SKM-1 (cell line): Measurements from ENCODE around the gene RAB5A.
"Not testable (repeated sequence)": the region's sequence is repeated elsewhere in the genome, so short reads cannot be mapped to it uniquely, and the experiment has no call there.

Source experiments
- DNase-seq: peaks from one replicate; lab custom pipeline; 2025; ENCODE audit not compliant: unreplicated experiment; lab: John Stamatoyannopoulos, UW

Gene RAB5A

DNA sequence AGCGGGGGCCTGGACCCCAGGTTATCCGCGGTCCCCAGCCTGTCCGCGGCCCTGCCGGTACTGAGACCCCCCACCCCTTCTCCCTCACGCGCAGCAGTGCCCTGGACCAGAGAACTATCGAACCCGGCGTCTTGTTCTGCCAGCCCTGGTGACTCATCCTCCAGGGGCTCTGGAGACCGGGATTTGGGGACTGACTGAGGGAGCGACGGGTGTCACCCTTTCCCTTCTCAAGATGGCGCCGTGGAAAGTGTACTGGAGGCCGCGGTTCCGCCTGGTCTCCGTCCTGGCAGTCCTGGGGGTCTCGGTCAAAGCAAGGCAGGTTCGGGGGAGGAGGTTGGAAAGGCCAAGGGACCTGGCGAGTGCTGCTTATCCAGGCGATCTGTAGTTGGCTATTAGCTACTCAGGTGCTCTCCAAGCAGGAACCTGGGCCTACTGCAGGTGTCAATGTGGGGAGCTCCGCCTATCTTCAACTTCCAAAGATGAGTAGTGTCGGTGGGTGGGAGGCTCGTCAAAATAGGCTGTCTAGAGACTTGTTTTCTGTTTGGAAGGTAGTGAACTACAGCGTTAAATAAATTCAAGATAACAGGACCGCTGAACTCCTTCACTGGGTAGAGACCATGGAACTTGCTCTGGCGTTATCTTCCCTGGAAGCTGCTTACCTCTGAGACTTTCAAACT lies 790 bp downstream of the RAB5A start:
- no peak for DNase-seq

DNA sequence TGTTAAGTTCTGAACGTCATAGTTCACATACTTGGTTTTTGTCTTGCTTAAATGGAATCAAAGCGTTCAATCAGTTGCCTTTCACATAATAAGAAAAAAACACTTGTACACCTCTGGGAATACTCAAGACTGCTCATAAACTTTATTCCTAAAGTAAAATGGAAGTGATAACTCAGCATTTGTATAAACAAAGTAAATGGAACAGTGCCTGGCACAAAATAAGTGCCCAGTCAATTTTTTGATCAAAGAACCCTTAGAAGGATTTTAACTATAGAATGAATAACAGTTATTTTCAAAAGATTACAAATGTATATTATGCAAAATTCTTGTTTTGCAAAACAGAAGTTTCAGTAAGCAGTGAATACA lies 1.3 kb downstream of the RAB5A start:
- DNase-seq = no peak

GRCh38 chr3:19950316-19950715 lies 3.4 kb downstream of the RAB5A start:
- no peak for DNase-seq

DNA sequence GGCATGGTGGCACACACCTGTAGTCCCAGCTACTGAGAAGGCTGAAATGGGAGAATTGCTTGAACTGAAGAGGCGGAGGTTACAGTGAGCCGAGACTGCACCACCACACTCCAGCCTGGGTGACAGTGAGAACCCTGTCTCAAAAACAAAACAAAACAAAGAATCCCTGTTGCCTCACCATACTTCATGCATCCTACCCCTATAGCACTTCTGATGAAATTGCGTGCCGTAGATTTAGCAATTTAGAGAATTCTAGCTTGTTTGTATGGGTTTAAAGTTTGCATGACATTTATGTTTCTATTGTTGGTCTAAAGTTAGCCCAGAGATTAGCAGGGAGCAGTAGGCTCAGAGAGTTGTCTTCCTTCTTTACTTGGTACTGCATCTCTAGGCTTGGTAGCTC lies 7.8 kb downstream of the RAB5A start:
- no peak for DNase-seq

DNA sequence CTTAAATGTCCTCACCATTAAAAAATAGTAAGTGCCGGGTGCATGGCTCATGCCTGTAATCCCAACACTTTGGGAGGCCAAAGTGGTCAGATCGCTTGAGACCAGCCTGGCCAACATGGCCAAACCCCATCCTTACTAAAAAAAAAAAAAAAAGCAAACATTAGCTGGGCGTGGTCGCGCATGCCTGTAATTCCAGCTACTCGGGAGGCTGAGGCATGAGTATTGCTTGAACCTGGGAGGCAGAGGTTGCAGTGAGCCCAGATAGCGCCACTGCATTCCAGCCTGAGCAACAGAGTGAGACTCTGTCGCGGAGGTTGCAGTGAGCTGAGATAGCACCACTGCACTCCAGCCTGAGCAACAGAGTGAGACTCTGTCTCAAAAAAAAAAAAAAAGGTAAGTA lies 10.5 kb downstream of the RAB5A start:
- not testable (repeated sequence) for DNase-seq

DNA sequence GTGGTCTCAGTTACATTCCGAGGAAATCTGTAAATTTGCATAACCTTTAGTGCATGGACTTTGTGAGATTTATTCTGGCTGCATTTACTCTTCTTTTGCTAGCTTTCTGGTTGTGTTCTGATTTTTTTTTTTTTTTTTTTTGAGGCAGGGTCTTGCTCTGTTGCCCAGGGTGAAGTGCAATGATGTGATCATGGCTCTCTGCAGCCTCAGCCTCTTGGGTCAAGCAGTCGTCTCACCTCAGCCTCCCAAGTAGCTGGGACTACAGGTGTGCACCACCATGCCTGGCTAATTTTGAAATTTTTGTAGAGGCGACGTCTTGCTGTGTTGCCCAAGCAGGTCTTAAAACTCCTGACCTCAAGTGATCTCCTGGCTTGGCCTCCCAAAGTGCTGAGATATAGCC lies 12.6 kb downstream of the RAB5A start:
- no peak for DNase-seq

DNA sequence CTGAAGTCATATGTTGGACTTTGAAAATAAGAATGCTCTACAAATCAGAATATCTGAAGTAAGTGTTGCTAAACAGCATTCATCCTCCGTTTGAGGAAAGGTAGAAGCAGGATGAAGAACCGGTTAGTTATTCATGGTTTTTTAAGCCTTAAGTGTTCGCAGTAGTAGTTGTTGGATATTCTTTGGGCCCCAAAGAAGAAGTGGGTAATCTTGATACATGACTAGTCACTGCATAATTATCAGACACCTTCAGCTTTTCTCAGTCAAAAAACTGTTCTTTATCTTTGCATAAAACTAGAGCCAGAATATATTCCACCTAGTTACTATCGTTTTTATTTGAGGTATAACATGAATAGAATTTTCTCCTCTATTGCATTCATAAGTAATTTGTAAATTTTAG lies 13.8 kb downstream of the RAB5A start:
- DNase-seq = no peak

DNA sequence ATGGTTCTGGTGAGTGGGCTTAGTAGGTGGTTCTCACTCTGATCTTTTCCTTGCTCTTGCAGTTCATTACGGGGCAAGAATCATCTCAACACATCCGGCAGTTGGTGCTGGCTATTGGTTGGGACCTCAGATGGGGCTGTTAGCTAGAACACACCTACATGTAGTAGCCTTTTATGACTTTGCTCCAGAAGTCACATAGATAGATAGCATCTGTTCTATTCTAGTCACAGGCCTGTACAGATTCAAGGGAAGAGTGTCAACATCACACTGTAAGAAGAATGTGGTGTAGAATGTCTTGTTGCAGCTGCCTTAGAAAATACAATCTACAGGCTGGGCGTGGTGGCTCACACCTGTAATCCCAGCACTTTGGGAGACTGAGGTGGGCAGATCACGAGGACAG lies 15.1 kb downstream of the RAB5A start:
- no peak for DNase-seq

GRCh38 chr3:19967208-19967607 lies 20.3 kb downstream of the RAB5A start:
- DNase-seq = no peak

GRCh38 chr3:19967812-19968211 lies 20.9 kb downstream of the RAB5A start:
- no peak for DNase-seq

GRCh38 chr3:19970327-19970726 lies 23.4 kb downstream of the RAB5A start:
- no peak for DNase-seq

DNA sequence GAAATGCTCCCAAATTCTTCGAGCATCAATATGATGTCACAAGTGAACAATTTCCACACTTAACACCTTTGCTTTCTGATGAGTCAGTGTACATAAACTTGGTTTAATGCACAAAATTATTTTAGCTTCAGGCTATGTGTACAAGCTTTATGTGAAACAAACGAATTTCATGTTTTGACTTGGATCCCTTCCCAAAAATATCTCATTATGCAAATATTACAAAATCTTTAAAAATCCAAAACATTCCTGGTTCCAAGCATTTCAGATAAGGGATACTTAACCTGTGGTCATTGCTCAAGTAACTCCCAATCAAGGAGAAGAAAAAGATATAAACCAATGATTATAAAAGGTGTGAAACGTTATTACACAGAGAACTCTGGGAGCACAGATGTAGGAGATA lies 25.2 kb downstream of the RAB5A start:
- DNase-seq = no peak

DNA sequence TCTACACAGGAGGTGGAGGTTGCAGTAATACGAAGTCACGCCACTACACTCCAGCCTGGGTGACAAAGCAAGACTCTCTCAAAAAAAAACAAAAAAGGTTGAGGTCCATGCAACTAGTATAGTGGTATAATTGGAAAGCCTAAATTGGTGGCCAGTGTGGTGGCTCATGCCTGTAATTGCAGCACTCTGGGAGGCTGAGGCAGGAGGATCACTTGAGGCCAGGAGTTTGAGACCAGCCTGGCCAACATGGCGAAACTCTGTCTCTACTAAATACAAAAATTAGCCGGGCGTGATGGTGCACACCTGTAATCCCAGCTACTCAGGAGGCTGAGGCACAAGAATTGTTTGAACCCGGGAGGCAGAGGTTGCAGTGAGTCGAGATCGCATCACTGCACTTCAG lies 42.0 kb downstream of the RAB5A start:
- DNase-seq = not testable (repeated sequence)

- DNase-seq = no peak
Observed at GRCh38 chr3:19994796-19995195, 47.9 kb downstream of the RAB5A start.

DNA sequence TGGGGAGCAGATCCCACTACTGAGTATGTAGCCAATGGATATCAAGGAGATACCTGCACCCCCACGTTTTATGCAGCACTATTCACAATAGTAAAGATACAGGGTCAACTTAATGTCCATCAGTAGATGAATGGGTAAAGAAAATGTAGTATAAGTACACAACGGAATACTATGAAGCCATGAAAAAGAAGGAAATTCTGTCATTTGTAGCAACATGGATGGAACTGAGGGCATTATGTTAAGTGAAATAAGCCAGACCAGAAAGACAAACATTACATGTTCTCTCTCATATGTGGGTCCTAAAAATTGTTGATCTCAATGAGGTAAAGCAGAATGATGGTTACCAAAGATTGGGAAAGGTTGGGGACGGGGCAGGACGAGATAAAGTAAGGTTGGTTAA lies 50.6 kb downstream of the RAB5A start:
- DNase-seq = no peak

DNA sequence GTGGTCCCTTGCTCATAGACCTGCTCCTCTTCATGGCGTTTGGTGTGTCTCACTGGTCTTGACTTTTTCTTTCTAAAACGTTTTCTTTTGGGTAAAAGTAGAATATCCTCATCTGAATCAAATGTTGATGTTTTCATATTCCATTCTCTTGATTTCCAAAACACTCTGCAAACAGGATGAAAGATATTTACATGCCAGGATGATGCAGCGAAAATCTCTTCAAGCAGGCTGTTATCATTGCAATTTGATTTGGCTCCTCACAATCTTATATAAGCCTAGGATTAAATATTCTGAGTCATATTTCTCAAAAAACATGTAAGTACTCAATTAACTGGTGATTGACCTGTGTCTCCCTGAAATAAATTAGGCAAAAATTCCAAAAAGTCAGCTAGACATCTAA lies 55.0 kb downstream of the RAB5A start:
- DNase-seq = no peak

DNA sequence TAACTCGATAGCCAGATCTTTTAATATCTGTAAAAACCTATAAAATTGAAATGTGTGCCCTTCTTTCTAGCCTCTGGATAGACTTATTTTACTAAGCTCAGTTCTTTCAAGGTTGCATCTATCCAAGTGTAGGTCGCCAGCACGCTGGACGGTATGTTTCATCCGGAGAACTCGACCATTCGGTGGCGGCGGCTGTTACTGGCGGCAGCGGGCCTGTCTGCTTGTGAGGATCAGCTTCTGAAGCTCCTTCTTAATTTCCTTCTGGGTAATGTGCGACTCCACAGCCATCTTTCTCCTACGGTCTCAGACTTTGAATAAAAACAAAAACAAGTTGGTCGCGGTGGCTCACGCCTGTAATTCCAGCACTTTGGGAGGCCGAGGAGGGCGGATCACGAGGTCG lies 61.1 kb downstream of the RAB5A start:
- DNase-seq = no peak

GRCh38 chr3:20008646-20009045 lies 61.7 kb downstream of the RAB5A start:
- no peak for DNase-seq

GRCh38 chr3:20012164-20012563 lies 65.3 kb downstream of the RAB5A start, which contains the start of gene PP2D1:
TSS of gene PP2D1 (minus strand) at chr3:20012264. CDS start at chr3:20012072, 192 bp downstream.
- DNase-seq = no peak

DNA sequence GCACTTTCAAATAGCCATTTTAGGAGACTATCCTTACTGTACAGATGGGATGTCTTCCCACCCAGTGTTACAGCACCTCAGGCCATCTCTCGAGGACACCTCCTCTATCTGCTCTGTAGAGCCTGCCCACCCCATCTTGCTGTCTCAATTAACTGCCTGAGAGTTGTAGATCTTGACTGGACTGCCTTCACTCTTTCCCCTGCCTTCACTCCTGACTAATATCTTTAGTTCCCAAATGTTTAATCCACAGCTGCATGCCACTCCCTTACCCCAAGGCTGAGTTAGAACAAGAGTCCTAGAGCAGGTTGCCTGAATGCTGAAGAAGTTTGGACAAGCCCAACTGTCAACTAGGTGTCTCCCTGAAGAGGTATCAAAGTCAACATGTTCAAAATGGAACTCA lies 66.5 kb downstream of the RAB5A start:
- no peak for DNase-seq

DNA sequence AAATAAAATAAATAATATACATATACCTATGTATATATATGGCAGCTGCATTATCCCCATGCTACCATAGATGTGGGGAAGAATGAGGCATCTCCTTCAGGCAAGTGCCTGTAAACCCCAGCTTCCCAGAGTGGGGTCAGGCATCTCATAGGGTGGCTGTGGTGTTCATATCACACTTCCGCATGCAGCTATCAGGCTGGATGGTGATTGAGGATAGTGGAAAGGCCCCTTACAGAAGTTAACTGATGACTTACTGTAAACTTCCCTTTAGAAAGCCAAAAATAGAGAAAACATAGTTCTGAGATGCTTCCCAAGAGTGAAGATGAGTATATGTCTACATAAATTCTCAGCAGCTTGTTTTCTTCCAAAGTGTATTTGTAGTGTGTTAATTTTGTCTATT lies 68.6 kb downstream of the RAB5A start:
- no peak for DNase-seq

GRCh38 chr3:20016076-20016475 lies 69.2 kb downstream of the RAB5A start:
- DNase-seq = not testable (repeated sequence)

- DNase-seq = no peak
Observed at GRCh38 chr3:20022954-20023622, 76.2 kb downstream of the RAB5A start.
